Endothelial cell of umbilical vein (primary cell): ENCODE data around the gene ELOVL6. TPM values are rescaled to one million over a fixed set of nuclear protein-coding genes. Genes with fewer than 3 reads are reported as not detected.
A peak's percentile ranks its signal among the peaks of the same experiment; 100 is the strongest.

Experiments
- BruUV-seq: library from RNA; stranded (reverse); fragments of 400-500 nt; replicated peaks from 2 replicates; lab custom pipeline; 2021; lab: Mats Ljungman, UMichigan
- CTCF ChIA-PET: fragments of 300-600, 350-600 bp; sonication (Branson Sonifier 250); formaldehyde crosslinking; loops from one replicate; lab custom pipeline; 2021; ENCODE audit warnings: antibody characterized with exemption, inconsistent platforms; lab: Charles Lee
- POLR2A ChIA-PET: fragments of 300-600, 350-600 bp; sonication (Branson Sonifier 250); formaldehyde crosslinking; loops from one replicate; lab custom pipeline; 2021; ENCODE audit warnings: antibody characterized with exemption, inconsistent platforms; lab: Charles Lee
- DNase-seq: peaks from one replicate; pipeline ENCODE4 v3.0.0-alpha.2; 2011; ENCODE audit warnings: low read depth, low spot score
- FAIRE-seq: peaks from 2 replicates; lab custom pipeline; 2011; peaks lifted over from hg19 to GRCh38; lab: Jason Lieb, UNC
- H2AFZ ChIP-seq: 2 replicates; pipeline ENCODE4 v1.6.0; 2012; ENCODE audit warnings: low read depth, low read length, control low read depth, inconsistent platforms
- H3K27ac ChIP-seq: 2 replicates; pipeline ENCODE4 v1.5.1; 2011; ENCODE audit warnings: low read depth, mild to moderate bottlenecking, control low read depth, low read length, moderate library complexity; ENCODE audit not compliant: insufficient read depth
- H3K27me3 ChIP-seq, 2 experiments: 2 replicates each; pipeline versions ENCODE4 v1.6.0 to v1.6.1; 2011; ENCODE audit warnings: low read length in 2 of 2, mixed read lengths in 1 of 2; ENCODE audit not compliant: control insufficient read depth in 2 of 2, insufficient read depth in 2 of 2
- H3K36me3 ChIP-seq, 2 experiments: 2 replicates in 1 of 2; 3 replicates in 1 of 2; pipeline ENCODE4 v1.5.1; 2011; ENCODE audit warnings: low read length in 2 of 2, mild to moderate bottlenecking in 1 of 2, moderate library complexity in 1 of 2; ENCODE audit not compliant: control insufficient read depth in 2 of 2, insufficient read depth in 2 of 2; ENCODE audit errors: extremely low read depth in 1 of 2
- H3K4me1 ChIP-seq: 3 replicates; pipeline ENCODE4 v1.5.1; 2011; ENCODE audit warnings: mild to moderate bottlenecking, low read length; ENCODE audit not compliant: control insufficient read depth, insufficient read depth; ENCODE audit errors: extremely low read depth
- H3K4me2 ChIP-seq: 2 replicates; pipeline ENCODE4 v1.6.1; 2011; ENCODE audit warnings: low read length, control low read depth, mixed read lengths; ENCODE audit not compliant: insufficient read depth
- H3K4me3 ChIP-seq, 3 experiments: fragments of 200-600 bp in 1 of 3; sonication (generic), shearing (Covaris generic) in 1 of 3; replicated peaks in 1 of 3; 2 replicates each; pipeline ENCODE4 v1.5.1; 2011 to 2016; ENCODE audit warnings: control low read depth in 3 of 3, low read length in 3 of 3, mild to moderate bottlenecking in 2 of 3, inconsistent platforms in 1 of 3, low read depth in 1 of 3, moderate library complexity in 1 of 3; ENCODE audit not compliant: insufficient read depth in 1 of 3
- H3K79me2 ChIP-seq: 2 replicates; pipeline ENCODE4 v1.6.0; 2012; ENCODE audit warnings: low read length, inconsistent platforms; ENCODE audit not compliant: control insufficient read depth, insufficient read depth
- H3K9ac ChIP-seq: replicated peaks from 2 replicates; pipeline ENCODE3; 2011; ENCODE audit warnings: low read length, control low read depth; ENCODE audit not compliant: insufficient read depth; ENCODE audit errors: extremely low read depth
- H3K9me1 ChIP-seq: replicated peaks from 3 replicates; pipeline ENCODE4 v1.6.0; 2011; ENCODE audit warnings: mild to moderate bottlenecking, low read length; ENCODE audit not compliant: control insufficient read depth, insufficient read depth; ENCODE audit errors: extremely low read depth
- H3K9me3 ChIP-seq: replicated peaks from 2 replicates; pipeline ENCODE4 v1.5.1; 2012; ENCODE audit warnings: low read length, inconsistent platforms; ENCODE audit not compliant: control insufficient read depth, insufficient read depth
- H4K20me1 ChIP-seq: replicated peaks from 2 replicates; pipeline ENCODE3; 2011; ENCODE audit warnings: mild to moderate bottlenecking, low read length; ENCODE audit not compliant: control insufficient read depth, insufficient read depth; ENCODE audit errors: extremely low read depth
- EZH2 ChIP-seq: IDR thresholded peaks from 2 replicates; pipeline ENCODE4 v1.6.1; 2012; ENCODE audit warnings: borderline replicate concordance, low read depth, mild to moderate bottlenecking, moderate library complexity, low read length, inconsistent platforms; ENCODE audit not compliant: severe bottlenecking
- FOS ChIP-seq: IDR thresholded peaks from 2 replicates; pipeline ENCODE4 v1.6.1; 2011; ENCODE audit warnings: mild to moderate bottlenecking, low read length, moderate library complexity, borderline replicate concordance; ENCODE audit not compliant: insufficient read depth
- GATA2 ChIP-seq: IDR thresholded peaks from 2 replicates; pipeline ENCODE4 v1.7.0; 2011; ENCODE audit warnings: low read depth, mild to moderate bottlenecking, moderate library complexity, mixed read lengths, low read length; ENCODE audit not compliant: insufficient read length, insufficient read depth
- JUN ChIP-seq: IDR thresholded peaks from 2 replicates; pipeline ENCODE4 v1.6.1; 2011; ENCODE audit warnings: borderline replicate concordance, low read depth; ENCODE audit not compliant: insufficient read length, insufficient read depth
- MAX ChIP-seq: IDR thresholded peaks from 2 replicates; pipeline ENCODE4 v1.6.1; 2011; ENCODE audit not compliant: insufficient read depth, insufficient read length
- MYC ChIP-seq: IDR thresholded peaks from one replicate; pipeline ENCODE4 v1.6.1; 2011; ENCODE audit warnings: mild to moderate bottlenecking, low read depth, low read length
- POLR2A ChIP-seq: IDR thresholded peaks from 2 replicates; pipeline ENCODE4 v1.6.1; 2012; ENCODE audit warnings: low read depth, mild to moderate bottlenecking, control low read depth, low read length
- dilution Hi-C: fragments of 300-500 bp; cut with MboI; formaldehyde crosslinking; loops from one replicate; pipeline ENCODE4 v1.15.0; 2019; ENCODE audit warnings: low sequenced_read_pairs; ENCODE audit not compliant: extremely low pct_ligation_motif_present
- intact Hi-C: fragments of 100-400 bp; cut with micrococcal nuclease; formaldehyde crosslinking; loops from one replicate; pipeline ENCODE4 v1.10.0; 2022
- polyA plus RNA-seq, 4 experiments: library from polyadenylated mRNA; depleted of rRNA in 3 of 4; stranded (reverse) in 3 of 4; unstranded in 1 of 4; fragments of >200 nt; gene quantifications; 2 replicates each; pipeline versions ENCODE4 v1.2.1 to v1.2.3, GENCODE V29; 2011 to 2012; ENCODE audit warnings: missing spikeins in 1 of 4
- total RNA-seq: library from RNA; stranded (reverse); gene quantifications from 2 replicates; pipeline ENCODE4 v1.2.3, GENCODE V29; 2021
- TF ChIP-seq, protein P1 (sequence below), 2 donors: IDR thresholded peaks; 1 replicate in 1 of 2; 2 replicates in 1 of 2; pipeline ENCODE4 v1.5.1; 2011; ENCODE audit warnings: low read length in 2 of 2, mild to moderate bottlenecking in 2 of 2, moderate library complexity in 2 of 2, control low read depth in 1 of 2, inconsistent platforms in 1 of 2, low read depth in 1 of 2; ENCODE audit not compliant: insufficient read depth in 1 of 2; ENCODE audit errors: extremely low read depth in 1 of 2

Gene ELOVL6
- total and polyA plus RNA-seq, 2 donors (not counting 3 experiments of a cell fraction or from before 2014, with no cell fraction given) = 6.4 to 26.1 TPM

DNA sequence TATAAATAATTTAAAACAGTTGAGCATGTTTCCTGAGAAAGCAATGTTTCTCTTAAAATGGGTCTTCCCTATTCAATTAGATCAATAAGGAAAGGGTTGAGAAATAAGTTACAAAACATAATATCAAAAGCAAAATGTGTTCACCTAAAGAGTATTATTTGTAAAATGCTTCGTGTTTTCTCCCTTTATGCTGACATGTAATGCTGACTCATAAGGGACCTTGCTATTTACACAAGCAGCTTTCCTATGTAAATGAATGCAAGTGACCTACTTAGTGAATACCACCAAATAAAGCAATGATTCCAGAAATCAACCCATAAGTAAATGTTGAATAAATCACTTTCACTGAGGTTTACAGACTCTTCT, 91.5 kb downstream of the ELOVL6 start:
- DNase-seq (peak; percentile 60), FAIRE-seq (peak; percentile 44)
- BruUV-seq = no TSS peak
- Histone ChIP-seq H3K27ac (peak overlapping the region; percentile 82), H3K9me3 (no peaks in the 10 kb centered on the region), H3K36me3 (no peaks in the 10 kb centered on the region), H3K79me2 (no peaks in the 10 kb centered on the region), H3K4me2 (peak overlapping the region; percentile 79), H3K27me3 (no peaks in the 10 kb centered on the region), H3K4me1 (peaks cover 16% of the 10 kb centered on the region), H4K20me1 (no peaks in the 10 kb centered on the region), H3K9ac (peak overlapping the region; percentile 45), H3K4me3 (peak overlapping the region in 1 of 3 experiments; percentile 17), H3K9me1 (no peaks in the 10 kb centered on the region), H2AFZ (no peak overlapping the region)
- intact Hi-C loops = no loop called here
- CTCF ChIA-PET = interaction anchor here (0.7 to 1.7 kb wide), 3 partner anchors 11 to 15 kb away, joined by 3 to 5 read pairs (median 4); no protein-coding TSS in a partner anchor
- TF ChIP-seq, protein P1, sequence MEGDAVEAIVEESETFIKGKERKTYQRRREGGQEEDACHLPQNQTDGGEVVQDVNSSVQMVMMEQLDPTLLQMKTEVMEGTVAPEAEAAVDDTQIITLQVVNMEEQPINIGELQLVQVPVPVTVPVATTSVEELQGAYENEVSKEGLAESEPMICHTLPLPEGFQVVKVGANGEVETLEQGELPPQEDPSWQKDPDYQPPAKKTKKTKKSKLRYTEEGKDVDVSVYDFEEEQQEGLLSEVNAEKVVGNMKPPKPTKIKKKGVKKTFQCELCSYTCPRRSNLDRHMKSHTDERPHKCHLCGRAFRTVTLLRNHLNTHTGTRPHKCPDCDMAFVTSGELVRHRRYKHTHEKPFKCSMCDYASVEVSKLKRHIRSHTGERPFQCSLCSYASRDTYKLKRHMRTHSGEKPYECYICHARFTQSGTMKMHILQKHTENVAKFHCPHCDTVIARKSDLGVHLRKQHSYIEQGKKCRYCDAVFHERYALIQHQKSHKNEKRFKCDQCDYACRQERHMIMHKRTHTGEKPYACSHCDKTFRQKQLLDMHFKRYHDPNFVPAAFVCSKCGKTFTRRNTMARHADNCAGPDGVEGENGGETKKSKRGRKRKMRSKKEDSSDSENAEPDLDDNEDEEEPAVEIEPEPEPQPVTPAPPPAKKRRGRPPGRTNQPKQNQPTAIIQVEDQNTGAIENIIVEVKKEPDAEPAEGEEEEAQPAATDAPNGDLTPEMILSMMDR (IDR thresholded peaks at IDR 0.05; ENCODE audit: extremely low read depth in 1 of 2, insufficient read depth in 1 of 2, low read depth in 1 of 2, low read length in 2 of 2) = no peak
- peak; percentile 27 for TF ChIP-seq JUN
- TF ChIP-seq GATA2 = no peak
- peak; percentile 41 for TF ChIP-seq FOS
- POLR2A ChIA-PET = no interaction called here
- dilution Hi-C loops = no loop called here

- CTCF ChIA-PET = no interaction called here
- Histone ChIP-seq H3K4me3 (no peak overlapping the region), H2AFZ (no peak overlapping the region), H3K4me1 (peaks cover 16% of the 10 kb centered on the region), H3K9me1 (no peaks in the 10 kb centered on the region), H3K36me3 (no peaks in the 10 kb centered on the region), H3K27ac (no peak overlapping the region), H3K9me3 (no peaks in the 10 kb centered on the region), H3K4me2 (no peak overlapping the region), H3K9ac (no peak overlapping the region), H3K27me3 (no peaks in the 10 kb centered on the region), H3K79me2 (no peaks in the 10 kb centered on the region), H4K20me1 (no peaks in the 10 kb centered on the region)
- POLR2A ChIA-PET = no interaction called here
- dilution Hi-C loops = no loop called here
- FAIRE-seq = no peak
- no TSS peak for BruUV-seq
- no peak for TF ChIP-seq EZH2
- TF ChIP-seq GATA2 = no peak
- no peak for TF ChIP-seq POLR2A
- no peak for TF ChIP-seq FOS
- no peak for TF ChIP-seq MAX
- TF ChIP-seq MYC = no peak
- TF ChIP-seq, protein P1 (IDR thresholded peaks at IDR 0.05; ENCODE audit: extremely low read depth in 1 of 2, insufficient read depth in 1 of 2, low read depth in 1 of 2, low read length in 2 of 2) = no peak
- no peak for TF ChIP-seq JUN
- intact Hi-C loops = loop anchor here (2.0 kb wide), 1 partner anchor 14 kb away; no protein-coding TSS in a partner anchor
- DNase-seq = no peak
Observed at GRCh38 chr4:110104661-110105060, 93.8 kb downstream of the ELOVL6 start.
